ELR (cell line): Measurements from ENCODE around the gene APOA5.
A peak's percentile ranks its signal among the peaks of the same experiment; 100 is the strongest.
"Not testable (repeated sequence)": the region's sequence is repeated elsewhere in the genome, so short reads cannot be mapped to it uniquely, and the experiment has no call there.

Experiments used
- DNase-seq: peaks from one replicate; pipeline ENCODE4 v3.0.0-alpha.2; 2015; ENCODE audit warnings: low read depth

APOA5 gene

DNA sequence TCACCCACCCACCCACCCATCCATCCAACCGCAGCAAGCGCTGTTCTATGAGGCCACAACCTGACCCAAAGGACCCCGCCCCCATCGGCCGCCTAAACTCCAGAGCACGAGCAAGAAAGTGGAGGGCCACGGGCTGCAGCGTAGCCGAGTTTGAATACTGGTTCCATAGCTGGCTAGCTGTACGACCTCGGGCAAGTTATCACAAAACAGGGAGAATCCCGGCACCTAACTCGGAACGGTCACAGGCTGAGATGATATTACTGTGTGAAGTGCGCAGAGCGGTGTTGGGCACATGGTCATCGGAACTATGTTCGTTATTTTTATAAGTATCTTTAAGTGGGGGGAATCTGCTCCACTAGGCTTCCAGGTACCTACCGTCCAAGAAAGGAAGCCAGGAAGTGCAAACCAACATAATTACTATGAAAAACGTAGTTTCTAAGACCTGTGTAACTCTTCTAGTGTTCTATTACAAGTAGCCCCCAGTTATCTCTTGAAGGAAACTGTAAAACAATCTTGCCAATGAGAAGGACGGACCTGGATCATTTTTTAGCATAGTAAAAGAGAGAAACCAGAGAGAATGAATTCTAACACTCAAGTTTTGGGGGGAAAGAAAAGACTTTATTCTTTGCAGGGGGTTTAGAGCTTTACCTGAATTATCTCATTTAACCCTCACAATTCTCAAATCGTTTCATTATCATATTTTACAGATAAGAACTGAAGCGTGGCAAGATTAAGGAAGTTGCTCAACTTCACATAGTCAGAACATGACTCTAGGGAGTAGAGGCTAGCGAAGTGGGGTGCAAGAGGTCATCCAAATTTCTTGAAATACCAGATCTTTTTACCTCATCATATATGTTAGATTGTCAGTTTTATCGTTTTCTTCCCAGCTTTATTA is 18.2 kb downstream of the APOA5 start:
- DNase-seq, result peak; percentile 65

- peak; percentile 88 for DNase-seq
Measured at GRCh38 chr11:116772443-116773202, 19.1 kb downstream of the APOA5 start, which contains the start of gene BUD13. BUD13 (minus strand) TSS chr11:116772987; CDS start chr11:116772964, 23 bp downstream.

DNA sequence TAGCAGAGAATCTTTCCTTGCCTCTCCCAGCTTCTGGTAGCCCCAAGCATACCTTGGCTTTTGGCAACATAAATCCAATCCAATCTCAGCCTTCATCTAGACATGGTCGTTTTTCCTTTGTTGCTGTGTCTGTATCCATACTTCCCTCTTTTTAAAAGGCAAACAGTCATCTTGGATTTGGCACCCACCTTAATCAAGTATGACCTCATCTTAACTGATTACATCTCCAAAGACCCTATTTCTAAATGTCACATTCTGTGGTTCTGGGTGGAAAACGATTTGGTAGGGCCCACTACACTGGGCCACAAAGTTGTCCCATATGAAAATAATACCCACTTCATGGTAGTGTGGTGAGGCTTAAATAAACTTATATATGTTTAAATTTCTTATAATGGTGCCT is 19.7 kb downstream of the APOA5 start:
- DNase-seq, result peak; percentile 35

GRCh38 chr11:116762132-116762531 is 29.5 kb downstream of the APOA5 start:
- DNase-seq, result no peak

GRCh38 chr11:116756044-116756443 is 35.6 kb downstream of the APOA5 start:
- not testable (repeated sequence) for DNase-seq

GRCh38 chr11:116750070-116750718 is 41.5 kb downstream of the APOA5 start:
- DNase-seq, result no peak

GRCh38 chr11:116742104-116742503 is 49.6 kb downstream of the APOA5 start:
- no peak for DNase-seq

DNA sequence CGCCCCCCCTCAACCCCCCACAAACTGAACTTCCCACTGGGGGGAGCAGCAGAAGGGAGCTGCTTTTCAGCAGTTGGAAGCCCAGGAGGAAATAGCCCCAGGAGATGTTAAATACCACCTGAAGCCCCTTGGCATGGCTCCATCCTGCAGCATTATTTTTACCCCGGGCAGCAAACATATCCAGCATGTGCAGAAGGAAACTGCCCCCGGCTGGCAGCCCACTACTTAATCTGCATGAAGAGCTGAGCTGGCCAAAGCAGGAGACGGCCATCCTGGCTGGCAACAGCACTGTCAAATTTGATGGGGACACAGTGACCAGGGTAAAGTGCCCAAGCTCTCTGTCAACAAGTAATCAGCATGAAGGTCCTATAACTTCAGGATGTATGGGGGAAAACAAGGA is 50.9 kb downstream of the APOA5 start:
- no peak for DNase-seq
